B cell (primary cell): Measurements from ENCODE around the gene PFN3.

Experiments used
- CTCF ChIP-seq: fragments of 200-600 bp; IDR thresholded peaks from one replicate; pipeline ENCODE4 v1.8.0; 2022; ENCODE audit warnings: antibody characterized with exemption, mild to moderate bottlenecking
- EZH2 ChIP-seq: IDR thresholded peaks from 2 replicates; pipeline ENCODE4 v1.6.1; 2012; ENCODE audit warnings: borderline replicate concordance, low read depth, mild to moderate bottlenecking, moderate library complexity, low read length; ENCODE audit not compliant: insufficient read depth, poor library complexity, severe bottlenecking

GRCh38 chr5:177364159-177364962, 36.1 kb downstream of the PFN3 start:
- no peak for TF ChIP-seq CTCF
- TF ChIP-seq EZH2 = no peak
